HepG2 (cell line): ENCODE results near the gene STAT5A. TPM values are rescaled to one million over a fixed set of nuclear protein-coding genes. Genes with fewer than 3 reads are reported as not detected.

Source experiments
- ELF3 ChIP-seq: IDR thresholded peaks from 2 replicates; pipeline ENCODE4 v1.6.1; 2016; ENCODE audit warnings: missing genetic modification reagents, missing compliant biosample characterization
- HDAC2 ChIP-seq: sonication (generic); formaldehyde crosslinking; IDR thresholded peaks from 2 replicates; pipeline ENCODE4 v1.4.0; 2020; ENCODE audit warnings: missing genetic modification reagents
- KDM2A ChIP-seq: sonication (generic); formaldehyde crosslinking; IDR thresholded peaks from 2 replicates; pipeline ENCODE4 v1.4.0; 2020; ENCODE audit warnings: low read depth, missing genetic modification reagents, borderline replicate concordance
- LBX2 ChIP-seq: sonication (generic); formaldehyde crosslinking; IDR thresholded peaks from 2 replicates; pipeline ENCODE4 v1.5.0; 2020; ENCODE audit warnings: missing genetic modification reagents, mild to moderate bottlenecking, borderline replicate concordance
- MXI1 ChIP-seq: IDR thresholded peaks from 3 replicates; pipeline ENCODE4 v1.6.1; 2012; ENCODE audit warnings: low read depth, low read length, inconsistent platforms, borderline replicate concordance
- POGZ ChIP-seq: sonication (generic); formaldehyde crosslinking; IDR thresholded peaks from 2 replicates; pipeline ENCODE4 v1.4.0; 2020; ENCODE audit warnings: mild to moderate bottlenecking, missing genetic modification reagents
- SP5 ChIP-seq: IDR thresholded peaks from 2 replicates; pipeline ENCODE4 v1.6.1; 2016; ENCODE audit warnings: low read depth, borderline replicate concordance
- STAT5B ChIP-seq: sonication (generic); formaldehyde crosslinking; IDR thresholded peaks from 2 replicates; pipeline ENCODE4 v1.4.0; 2020; ENCODE audit warnings: missing genetic modification reagents
- TP53 ChIP-seq: sonication (generic); formaldehyde crosslinking; conservative IDR thresholded peaks from 2 replicates; pipeline ENCODE4 v1.4.0; 2020; ENCODE audit warnings: missing genetic modification reagents
- ZNF225 ChIP-seq: sonication (generic); formaldehyde crosslinking; IDR thresholded peaks from 2 replicates; pipeline ENCODE4 v1.4.0; 2020; ENCODE audit warnings: mild to moderate bottlenecking, missing genetic modification reagents
- ZNF296 ChIP-seq: sonication (generic); formaldehyde crosslinking; conservative IDR thresholded peaks from 2 replicates; pipeline ENCODE4 v1.5.0; 2020; ENCODE audit warnings: mild to moderate bottlenecking, missing genetic modification reagents
- ZNF30 ChIP-seq: sonication (generic); formaldehyde crosslinking; IDR thresholded peaks from 2 replicates; pipeline ENCODE4 v1.5.0; 2020; ENCODE audit warnings: mild to moderate bottlenecking, missing genetic modification reagents
- ZNF318 ChIP-seq: sonication (generic); formaldehyde crosslinking; IDR thresholded peaks from 2 replicates; pipeline ENCODE4 v1.4.0; 2020; ENCODE audit warnings: mild to moderate bottlenecking, missing genetic modification reagents
- ZNF331 ChIP-seq: sonication (generic); formaldehyde crosslinking; IDR thresholded peaks from 2 replicates; pipeline ENCODE4 v1.4.0; 2020; ENCODE audit warnings: missing genetic modification reagents
- ZNF337 ChIP-seq: sonication (generic); formaldehyde crosslinking; IDR thresholded peaks from 2 replicates; pipeline ENCODE4 v1.5.1; 2020; ENCODE audit warnings: missing genetic modification reagents, low read depth, mild to moderate bottlenecking, borderline replicate concordance
- ZNF572 ChIP-seq: sonication (generic); formaldehyde crosslinking; IDR thresholded peaks from 2 replicates; pipeline ENCODE4 v1.5.1; 2020; ENCODE audit warnings: mild to moderate bottlenecking, missing genetic modification reagents
- ZNF737 ChIP-seq: sonication (generic); formaldehyde crosslinking; IDR thresholded peaks from 2 replicates; pipeline ENCODE4 v1.5.0; 2020; ENCODE audit warnings: missing genetic modification reagents, mild to moderate bottlenecking, borderline replicate concordance
- polyA plus RNA-seq, 8 experiments: library from polyadenylated mRNA; depleted of rRNA in 3 of 8; stranded (reverse) in 7 of 8; unstranded in 1 of 8; fragments of >200 nt; fragmentation: Illumina TruSeq in 4 of 8; extraction: Trizol in 4 of 8; gene quantifications; 2 replicates each; pipeline versions ENCODE4 v1.2.1 to v1.2.3, GENCODE V29; 2011 to 2016; ENCODE audit warnings: low read depth in 4 of 8, missing spikeins in 1 of 8, mixed read lengths in 1 of 8; ENCODE audit not compliant: insufficient read depth in 1 of 8
- total RNA-seq, 5 experiments: library from RNA; depleted of rRNA; stranded (reverse); fragments of >200 nt; fragmentation: Illumina TruSeq; extraction: Trizol; gene quantifications; 2 replicates each; pipeline ENCODE4 v1.2.3, GENCODE V29; 2016; ENCODE audit warnings: low read depth in 1 of 5
- TF ChIP-seq, protein P1 (sequence below): IDR thresholded peaks from 2 replicates; pipeline ENCODE4 v1.4.0; 2020; ENCODE audit warnings: mild to moderate bottlenecking, missing genetic modification reagents

Gene STAT5A
- total and polyA plus RNA-seq, 2 of the 13 experiments (the other 11 are each of a cell fraction or from before 2014, with no cell fraction given), result 1.4 to 4.1 TPM

- TF ChIP-seq ZNF318 (CRISPR knock-in tag) (no peak), STAT5B (CRISPR knock-in tag) (no peak), ZNF225 (CRISPR knock-in tag) (0 out of 2 replicates have a peak, but pooled peaks have one; percentile 49), ZNF572 (peak; percentile 60; the same call in 1 of the 2 replicates), ZNF331 (CRISPR knock-in tag) (peak; percentile 80), LBX2 (CRISPR knock-in tag) (no peak), ZNF296 (CRISPR knock-in tag) (peak; percentile 23; the same call in 1 of the 2 replicates), ZNF30 (CRISPR knock-in tag) (no peak), TP53 (CRISPR knock-in tag) (0 out of 2 replicates have a peak, but pooled peaks have one; percentile 54), SP5 (CRISPR knock-in tag) (peak; percentile 67), POGZ (CRISPR knock-in tag) (peak; percentile 65), ZNF337 (CRISPR knock-in tag) (no peak), ELF3 (CRISPR knock-in tag) (peak; percentile 49), MXI1 (no peak), HDAC2 (CRISPR knock-in tag) (peak; percentile 74), KDM2A (peak; percentile 81), ZNF737 (CRISPR knock-in tag) (0 out of 2 replicates have a peak, but pooled peaks have one; percentile 38)
- TF ChIP-seq, protein P1, sequence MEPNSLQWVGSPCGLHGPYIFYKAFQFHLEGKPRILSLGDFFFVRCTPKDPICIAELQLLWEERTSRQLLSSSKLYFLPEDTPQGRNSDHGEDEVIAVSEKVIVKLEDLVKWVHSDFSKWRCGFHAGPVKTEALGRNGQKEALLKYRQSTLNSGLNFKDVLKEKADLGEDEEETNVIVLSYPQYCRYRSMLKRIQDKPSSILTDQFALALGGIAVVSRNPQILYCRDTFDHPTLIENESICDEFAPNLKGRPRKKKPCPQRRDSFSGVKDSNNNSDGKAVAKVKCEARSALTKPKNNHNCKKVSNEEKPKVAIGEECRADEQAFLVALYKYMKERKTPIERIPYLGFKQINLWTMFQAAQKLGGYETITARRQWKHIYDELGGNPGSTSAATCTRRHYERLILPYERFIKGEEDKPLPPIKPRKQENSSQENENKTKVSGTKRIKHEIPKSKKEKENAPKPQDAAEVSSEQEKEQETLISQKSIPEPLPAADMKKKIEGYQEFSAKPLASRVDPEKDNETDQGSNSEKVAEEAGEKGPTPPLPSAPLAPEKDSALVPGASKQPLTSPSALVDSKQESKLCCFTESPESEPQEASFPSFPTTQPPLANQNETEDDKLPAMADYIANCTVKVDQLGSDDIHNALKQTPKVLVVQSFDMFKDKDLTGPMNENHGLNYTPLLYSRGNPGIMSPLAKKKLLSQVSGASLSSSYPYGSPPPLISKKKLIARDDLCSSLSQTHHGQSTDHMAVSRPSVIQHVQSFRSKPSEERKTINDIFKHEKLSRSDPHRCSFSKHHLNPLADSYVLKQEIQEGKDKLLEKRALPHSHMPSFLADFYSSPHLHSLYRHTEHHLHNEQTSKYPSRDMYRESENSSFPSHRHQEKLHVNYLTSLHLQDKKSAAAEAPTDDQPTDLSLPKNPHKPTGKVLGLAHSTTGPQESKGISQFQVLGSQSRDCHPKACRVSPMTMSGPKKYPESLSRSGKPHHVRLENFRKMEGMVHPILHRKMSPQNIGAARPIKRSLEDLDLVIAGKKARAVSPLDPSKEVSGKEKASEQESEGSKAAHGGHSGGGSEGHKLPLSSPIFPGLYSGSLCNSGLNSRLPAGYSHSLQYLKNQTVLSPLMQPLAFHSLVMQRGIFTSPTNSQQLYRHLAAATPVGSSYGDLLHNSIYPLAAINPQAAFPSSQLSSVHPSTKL (CRISPR knock-in tag), result peak; percentile 89
Measured at GRCh38 chr17:42276609-42277341, 11.5 kb upstream of the STAT5A start (continued).
